Measurements from ENCODE around the gene BAG5. TPM values are rescaled to one million over a fixed set of nuclear protein-coding genes. Genes with fewer than 3 reads are reported as not detected.

Gene BAG5, protein sequence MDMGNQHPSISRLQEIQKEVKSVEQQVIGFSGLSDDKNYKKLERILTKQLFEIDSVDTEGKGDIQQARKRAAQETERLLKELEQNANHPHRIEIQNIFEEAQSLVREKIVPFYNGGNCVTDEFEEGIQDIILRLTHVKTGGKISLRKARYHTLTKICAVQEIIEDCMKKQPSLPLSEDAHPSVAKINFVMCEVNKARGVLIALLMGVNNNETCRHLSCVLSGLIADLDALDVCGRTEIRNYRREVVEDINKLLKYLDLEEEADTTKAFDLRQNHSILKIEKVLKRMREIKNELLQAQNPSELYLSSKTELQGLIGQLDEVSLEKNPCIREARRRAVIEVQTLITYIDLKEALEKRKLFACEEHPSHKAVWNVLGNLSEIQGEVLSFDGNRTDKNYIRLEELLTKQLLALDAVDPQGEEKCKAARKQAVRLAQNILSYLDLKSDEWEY
- total RNA-seq, result 21.3 and 27.7 TPM in 2 replicates

DNA sequence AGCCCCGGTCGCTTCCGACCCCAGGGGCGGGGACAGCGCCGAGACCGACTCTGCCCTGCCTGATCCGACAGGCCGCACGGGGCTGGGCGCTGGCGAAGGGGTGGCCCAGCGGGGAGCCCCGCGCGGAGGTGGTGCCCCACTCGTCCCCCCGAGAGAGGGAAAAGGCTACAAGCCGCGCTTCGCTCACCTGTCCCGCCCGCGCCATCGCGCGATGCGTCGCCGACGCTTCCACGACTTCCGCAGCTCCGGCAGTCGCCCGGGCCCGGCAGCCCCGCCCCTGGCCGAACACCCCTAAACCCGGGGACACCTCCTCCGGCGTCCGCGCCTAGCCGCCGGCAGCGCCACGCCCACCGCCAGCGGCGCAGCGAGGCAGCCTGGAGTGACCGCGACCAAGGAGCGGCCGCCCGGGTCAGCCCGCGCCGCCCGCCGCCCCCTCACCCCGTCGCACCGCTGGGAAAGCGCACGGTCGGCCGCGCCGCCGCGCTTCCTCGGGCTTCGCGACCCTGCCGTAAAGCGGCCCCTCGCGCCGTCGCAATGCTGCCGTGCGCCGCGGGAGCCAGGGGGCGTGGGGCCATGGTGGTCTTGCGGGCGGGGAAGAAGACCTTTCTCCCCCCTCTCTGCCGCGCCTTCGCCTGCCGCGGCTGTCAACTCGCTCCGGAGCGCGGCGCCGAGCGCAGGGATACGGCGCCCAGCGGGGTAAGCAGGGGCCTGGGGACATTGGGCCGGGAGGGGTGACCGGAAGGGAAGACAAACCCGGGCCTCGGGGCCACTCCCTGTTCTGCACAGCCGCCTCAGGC is at the start of gene BAG5, which contains the start of gene COA8:
TSS of gene BAG5 (minus strand) at position 229 of the 797 bp plus-strand sequence. CDS start 1,493 bp downstream, outside the sequence.
TSS of gene COA8 (plus strand) at position 532 of the 797 bp plus-strand sequence. CDS start at position 574, 42 bp downstream.

GRCh38 chr14:103528587-103529382 is 33.7 kb downstream of the BAG5 start, which contains the start of gene TRMT61A:
Gene TRMT61A (plus strand): TSS chr14:103529196. CDS start chr14:103529979, 783 bp downstream.

GRCh38 chr14:103522649-103523574 is 39.5 kb downstream of the BAG5 start, which contains the start of gene CKB:
Gene CKB (minus strand): TSS chr14:103522830. CDS start chr14:103522493, 337 bp downstream.

Other genes starting within 250 kb of the BAG5 start
- gene EIF5, start 228.4 kb downstream of the BAG5 start, total RNA-seq, result 225 and 282 TPM in 2 replicates
- 46.6 and 51.9 TPM in 2 replicates for gene MARK3, start 177.2 kb downstream of the BAG5 start, total RNA-seq
- gene CKB, start 39.8 kb downstream of the BAG5 start, total RNA-seq, result 1.7 and 2.7 TPM in 2 replicates
- gene TRMT61A, start 33.5 kb downstream of the BAG5 start, total RNA-seq, result 11.0 and 11.1 TPM in 2 replicates
- gene COA8, start 303 bp upstream of the BAG5 start, total RNA-seq, result 34.7 and 39.6 TPM in 2 replicates
- 236 and 252 TPM in 2 replicates for gene KLC1, start 66.6 kb upstream of the BAG5 start, total RNA-seq
- gene XRCC3, start 152.8 kb upstream of the BAG5 start, total RNA-seq, result 24.7 and 32.0 TPM in 2 replicates
- 77.7 and 90.2 TPM in 2 replicates for gene ZFYVE21, start 153.2 kb upstream of the BAG5 start, total RNA-seq